Tongue (tissue), 3 donors: Measurements from ENCODE around the gene MAP9. TPM values are rescaled to one million over a fixed set of nuclear protein-coding genes. Genes with fewer than 3 reads are reported as not detected.
"Not testable (repeated sequence)": the region's sequence is repeated elsewhere in the genome, so short reads cannot be mapped to it uniquely, and the experiment has no call there.

Source experiments
- DNase-seq: peaks from one replicate; pipeline ENCODE4 v3.0.0-alpha.2; 2015
- small RNA-seq: library from RNA; depleted of rRNA; stranded (forward); fragments of <200 nt; gene quantifications from one replicate; pipeline ENCODE3, GENCODE V24; 2014; ENCODE audit warnings: low replicate concordance
- total RNA-seq: library from RNA; depleted of rRNA; stranded (reverse); fragments of >200 nt; gene quantifications from one replicate; pipeline ENCODE4 v1.2.3, GENCODE V29; 2014

MAP9 gene
- total RNA-seq, 1 donor from 2014 or later, result 8.8 TPM

DNA sequence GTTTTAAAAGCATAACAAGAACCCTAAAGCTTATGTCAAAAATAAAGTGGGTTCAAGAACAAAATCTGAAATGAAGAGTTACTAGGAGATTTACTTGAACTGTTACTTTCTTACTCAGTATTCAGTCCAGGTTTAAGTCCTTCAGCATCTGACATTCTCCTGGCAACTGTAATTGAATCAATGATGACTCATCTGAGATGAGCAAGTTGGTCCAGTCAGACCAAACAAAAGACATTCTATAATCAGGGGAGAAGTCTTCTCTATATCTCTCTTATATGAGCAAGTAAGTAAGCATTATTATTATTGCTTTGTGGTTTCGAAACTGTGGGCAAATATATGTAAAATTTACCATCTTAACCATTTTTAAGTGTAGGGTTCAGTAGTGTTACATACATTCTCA, 34.6 kb downstream of the MAP9 start:
- no peak for DNase-seq

GRCh38 chr4:155339999-155340398, 36.8 kb downstream of the MAP9 start:
- DNase-seq, result no peak

DNA sequence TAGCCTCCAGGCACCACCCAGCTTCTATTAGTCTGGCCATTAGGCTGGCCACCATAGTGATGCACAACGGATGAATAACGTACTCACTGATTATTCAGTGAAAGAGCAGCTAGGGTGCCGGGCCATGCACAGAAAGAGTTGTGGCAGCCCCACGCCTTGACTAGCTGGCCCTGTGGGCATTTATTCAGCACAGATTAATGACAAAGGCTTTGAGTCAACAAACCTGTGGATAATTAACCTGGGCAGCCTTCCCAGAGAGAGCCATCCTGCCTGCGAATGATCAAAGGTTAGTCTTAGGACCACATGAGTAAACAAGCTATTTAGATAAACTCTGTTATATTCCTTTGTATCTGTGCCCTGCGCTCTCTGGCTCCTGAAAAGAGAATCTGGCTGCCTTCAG, 37.2 kb downstream of the MAP9 start:
- DNase-seq, result no peak

DNA sequence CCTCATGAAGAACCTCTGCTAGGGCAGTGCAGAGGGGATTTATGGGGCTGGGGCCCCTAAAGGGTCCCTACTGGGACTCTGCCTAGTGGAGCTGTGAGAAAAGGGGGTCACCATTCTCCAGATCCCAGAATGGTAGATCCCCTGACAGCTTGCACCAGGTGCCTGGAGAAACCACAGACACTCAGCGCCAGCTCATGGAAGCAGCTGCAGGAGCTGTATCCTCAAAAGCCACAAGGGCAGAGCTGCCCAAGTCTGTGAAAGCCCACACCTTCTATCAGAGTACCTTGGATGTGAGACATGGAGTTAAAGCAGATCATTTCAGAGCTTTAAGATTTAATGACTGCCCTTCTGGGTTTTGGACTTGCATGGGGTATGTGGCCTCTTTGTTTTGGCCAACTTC, 38.6 kb downstream of the MAP9 start:
- DNase-seq, result no peak

GRCh38 chr4:155336242-155336641, 40.5 kb downstream of the MAP9 start:
- no peak for DNase-seq

DNA sequence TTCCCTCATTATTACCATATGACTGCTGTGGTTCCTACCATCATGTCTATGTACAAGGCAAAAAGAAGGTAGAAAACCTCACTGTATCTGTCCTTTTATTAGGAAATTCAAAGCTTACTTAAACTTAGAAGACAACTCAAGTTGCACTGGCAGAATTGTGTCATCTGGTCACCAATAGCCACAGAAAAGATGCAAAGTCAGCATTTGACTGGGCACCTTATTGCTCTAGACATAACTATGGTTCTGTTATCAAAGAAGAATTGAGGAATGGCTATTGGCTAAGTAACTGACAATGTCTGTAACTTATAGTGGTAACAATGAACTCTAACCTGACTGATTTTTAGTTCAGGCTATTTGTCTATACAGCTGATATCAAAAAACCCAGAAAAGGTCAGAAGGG, 45.3 kb downstream of the MAP9 start:
- no peak for DNase-seq

DNA sequence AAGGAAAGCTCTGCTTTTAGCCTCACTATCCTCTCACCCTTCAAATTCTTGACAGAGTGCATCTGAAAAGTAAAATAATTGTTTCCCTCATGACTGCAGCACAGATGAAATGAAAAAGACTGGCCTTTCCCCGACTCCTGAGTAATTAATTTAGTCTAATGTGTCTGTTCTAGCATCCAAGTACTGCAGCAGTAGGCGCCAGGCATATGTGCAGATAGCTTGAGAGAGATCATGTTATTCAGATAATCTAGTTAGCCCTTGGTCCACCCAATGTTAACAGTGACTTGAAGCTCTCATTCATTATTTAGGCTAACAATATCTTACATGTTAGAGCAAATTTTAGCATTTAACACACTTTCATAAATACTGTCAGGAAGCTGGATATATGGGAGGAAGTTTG, 54.0 kb downstream of the MAP9 start:
- no peak for DNase-seq

- DNase-seq, result no peak
Measured at GRCh38 chr4:155321006-155321405, 55.8 kb downstream of the MAP9 start.

GRCh38 chr4:155319516-155319915, 57.2 kb downstream of the MAP9 start:
- no peak for DNase-seq

DNA sequence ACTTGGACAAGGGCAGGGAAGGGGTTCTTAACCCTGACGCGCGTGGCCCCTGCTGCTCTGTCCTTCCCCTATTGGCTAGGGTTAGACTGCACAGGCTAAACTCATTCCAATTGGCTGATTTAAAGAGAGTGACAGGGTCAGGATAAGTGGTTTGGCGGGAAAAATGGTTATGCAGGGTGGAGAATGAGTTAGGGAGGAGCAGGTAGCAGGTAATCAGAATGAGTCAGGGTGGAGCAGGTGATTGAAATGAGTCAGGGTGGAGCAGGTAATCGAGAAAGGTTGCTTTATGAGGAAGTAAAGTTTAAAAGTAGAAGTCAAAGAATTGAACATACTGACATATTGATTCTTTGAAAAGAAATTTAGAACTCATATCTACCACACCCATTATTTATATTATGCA, 64.7 kb downstream of the MAP9 start:
- not testable (repeated sequence) for DNase-seq

- DNase-seq, result no peak
Measured at GRCh38 chr4:155307731-155308277, 69.0 kb downstream of the MAP9 start.

DNA sequence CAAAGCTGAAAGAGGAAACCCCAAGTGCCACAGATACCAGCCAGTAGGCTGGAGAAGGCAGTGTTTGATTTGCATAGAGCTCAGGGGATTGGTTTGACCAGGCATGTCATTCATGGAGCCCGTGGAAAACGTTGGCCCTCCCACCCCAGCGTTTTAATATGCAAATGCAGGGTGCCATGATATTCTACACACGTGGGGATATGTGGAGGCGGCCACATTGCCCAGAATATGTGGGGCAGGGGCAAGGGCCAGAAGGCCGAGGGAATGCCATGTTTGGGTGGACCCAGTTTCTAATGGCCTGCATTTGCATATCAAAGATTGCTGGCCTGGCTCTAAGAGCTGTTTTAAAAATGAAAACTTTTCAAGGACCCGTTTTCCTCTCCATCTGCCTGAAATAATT, 71.1 kb downstream of the MAP9 start:
- no peak for DNase-seq

DNA sequence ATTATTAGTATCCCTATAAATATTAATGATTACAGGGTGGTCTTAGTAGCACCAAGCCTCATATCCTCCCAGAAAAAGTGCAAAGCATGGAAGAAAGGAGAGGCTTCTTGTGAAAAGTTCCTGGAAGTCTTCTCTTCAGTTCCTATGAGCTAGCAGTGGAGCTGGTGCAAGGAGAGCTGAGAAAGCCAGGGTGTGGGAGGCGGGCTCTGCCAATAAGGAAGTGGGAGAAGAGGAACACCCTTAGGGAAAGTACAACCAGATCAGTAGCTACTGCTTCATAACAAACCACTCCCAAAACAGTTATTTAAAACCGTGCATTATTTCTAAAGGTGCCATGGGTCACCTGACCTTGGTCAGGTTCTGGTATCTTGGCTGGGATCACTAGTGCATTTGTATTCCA, 72.4 kb downstream of the MAP9 start:
- no peak for DNase-seq

DNA sequence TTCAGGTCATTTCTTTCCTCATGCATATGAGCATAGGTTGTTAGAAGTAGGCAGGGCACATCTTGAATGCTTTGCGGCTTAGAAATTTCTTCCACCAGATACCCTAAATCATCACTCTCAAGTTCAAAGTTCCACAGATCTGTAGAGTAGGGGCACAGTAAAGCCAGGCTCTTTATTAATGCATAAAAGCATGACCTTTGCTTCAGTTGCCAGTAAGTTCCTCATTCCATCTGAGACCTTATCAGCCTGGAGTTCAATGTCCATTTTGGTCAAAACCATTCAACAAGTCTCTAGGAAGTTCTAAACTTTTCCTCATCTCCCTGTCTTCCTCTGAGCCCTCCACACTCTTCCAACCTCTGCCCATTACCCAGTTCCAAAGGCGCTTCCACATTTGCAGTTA, 77.7 kb downstream of the MAP9 start:
- no peak for DNase-seq

Small RNA genes lying within 50 kb of the gene (small RNA-seq; reads per million reads assigned to genes)
- gene AC097467.4 (not detected), gene YWHAEP4 (not detected)

Other genes with a start within 250 kb of the MAP9 start
- 0.41 TPM for gene NPY2R, start 168.3 kb downstream of the MAP9 start, total RNA-seq